ENCODE data around the gene TMEM135. TPM values are rescaled to one million over a fixed set of nuclear protein-coding genes. Genes with fewer than 3 reads are reported as not detected.

The TMEM135 gene
- total RNA-seq, 1 donor = 35.8 TPM

DNA sequence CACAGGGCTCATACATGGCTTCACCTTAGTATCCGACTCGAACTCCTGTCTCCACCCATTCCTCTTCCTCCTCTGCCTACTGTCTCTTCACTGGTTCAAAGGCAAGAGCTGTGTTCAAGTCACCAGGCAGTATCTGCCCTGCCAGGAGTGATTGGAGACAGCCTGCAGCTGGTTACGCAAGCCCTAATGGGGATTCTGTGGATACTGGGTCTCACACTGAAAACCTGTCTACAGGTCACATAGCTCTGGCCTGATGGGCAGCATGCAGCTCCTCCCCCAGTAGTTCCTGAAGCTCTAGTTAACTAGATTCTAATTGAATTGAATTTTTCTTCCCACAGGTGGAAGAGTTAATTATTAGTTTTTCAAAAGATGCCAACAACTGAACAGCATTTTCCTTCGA is 332.2 kb downstream of the TMEM135 start:
- TF ChIP-seq, protein P1, sequence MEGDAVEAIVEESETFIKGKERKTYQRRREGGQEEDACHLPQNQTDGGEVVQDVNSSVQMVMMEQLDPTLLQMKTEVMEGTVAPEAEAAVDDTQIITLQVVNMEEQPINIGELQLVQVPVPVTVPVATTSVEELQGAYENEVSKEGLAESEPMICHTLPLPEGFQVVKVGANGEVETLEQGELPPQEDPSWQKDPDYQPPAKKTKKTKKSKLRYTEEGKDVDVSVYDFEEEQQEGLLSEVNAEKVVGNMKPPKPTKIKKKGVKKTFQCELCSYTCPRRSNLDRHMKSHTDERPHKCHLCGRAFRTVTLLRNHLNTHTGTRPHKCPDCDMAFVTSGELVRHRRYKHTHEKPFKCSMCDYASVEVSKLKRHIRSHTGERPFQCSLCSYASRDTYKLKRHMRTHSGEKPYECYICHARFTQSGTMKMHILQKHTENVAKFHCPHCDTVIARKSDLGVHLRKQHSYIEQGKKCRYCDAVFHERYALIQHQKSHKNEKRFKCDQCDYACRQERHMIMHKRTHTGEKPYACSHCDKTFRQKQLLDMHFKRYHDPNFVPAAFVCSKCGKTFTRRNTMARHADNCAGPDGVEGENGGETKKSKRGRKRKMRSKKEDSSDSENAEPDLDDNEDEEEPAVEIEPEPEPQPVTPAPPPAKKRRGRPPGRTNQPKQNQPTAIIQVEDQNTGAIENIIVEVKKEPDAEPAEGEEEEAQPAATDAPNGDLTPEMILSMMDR (IDR thresholded peaks at IDR 0.05; ENCODE audit: extremely low read depth, low read depth, low read length) = no peak
- Histone ChIP-seq H3K79me2 (ENCODE audit: insufficient read depth, low read length) (no peaks in the 10 kb centered on the region), H3K27ac (ENCODE audit: low read depth, low read length) (no peak overlapping the region), H3K36me3 (ENCODE audit: insufficient read depth, low read length) (no peaks in the 10 kb centered on the region), H3K9me3 (ENCODE audit: low read depth, low read length) (no peaks in the 10 kb centered on the region), H3K27me3 (ENCODE audit: insufficient read depth, low read length) (peaks cover 11% of the 10 kb centered on the region), H3K4me1 (ENCODE audit: insufficient read depth, low read length) (peaks cover 29% of the 10 kb centered on the region), H2AFZ (ENCODE audit: low read length) (no peak overlapping the region), H4K20me1 (ENCODE audit: insufficient read depth, low read length) (no peaks in the 10 kb centered on the region), H3K4me3 (ENCODE audit: insufficient read depth, low read length) (no peak overlapping the region), H3K4me2 (ENCODE audit: insufficient read depth, low read length) (no peak overlapping the region)
- no peak for DNase-seq (ENCODE audit: insufficient read length, low spot score, missing footprints)

DNA sequence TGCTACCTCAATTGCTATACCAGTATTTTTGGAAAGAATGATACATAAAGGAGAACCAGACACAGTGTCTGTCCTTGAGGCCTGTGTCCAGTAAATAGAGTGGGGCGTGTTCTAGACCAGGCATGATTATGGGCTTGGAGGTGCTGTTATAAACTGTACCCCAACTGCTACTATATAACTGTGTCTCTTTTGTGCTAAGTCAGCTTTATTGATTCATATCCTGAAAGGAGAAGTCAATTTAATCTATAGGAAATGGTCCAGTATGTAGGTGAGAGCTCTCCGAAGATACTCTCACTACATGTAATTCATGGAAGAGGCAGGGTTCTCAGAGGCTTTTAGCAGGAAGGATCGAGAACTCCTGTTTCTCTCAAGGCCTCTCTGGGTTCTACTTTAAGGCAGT is 334.3 kb downstream of the TMEM135 start:
- Histone ChIP-seq H4K20me1 (ENCODE audit: insufficient read depth, low read length) (no peaks in the 10 kb centered on the region), H3K27ac (ENCODE audit: low read depth, low read length) (no peak overlapping the region), H3K9me3 (ENCODE audit: low read depth, low read length) (no peaks in the 10 kb centered on the region), H3K4me3 (ENCODE audit: insufficient read depth, low read length) (no peak overlapping the region), H3K36me3 (ENCODE audit: insufficient read depth, low read length) (no peaks in the 10 kb centered on the region), H3K79me2 (ENCODE audit: insufficient read depth, low read length) (no peaks in the 10 kb centered on the region), H2AFZ (ENCODE audit: low read length) (no peak overlapping the region), H3K27me3 (ENCODE audit: insufficient read depth, low read length) (peaks cover 22% of the 10 kb centered on the region), H3K4me2 (ENCODE audit: insufficient read depth, low read length) (no peak overlapping the region), H3K4me1 (ENCODE audit: insufficient read depth, low read length) (peaks cover 25% of the 10 kb centered on the region)
- TF ChIP-seq, protein P1 (IDR thresholded peaks at IDR 0.05; ENCODE audit: extremely low read depth, low read depth, low read length) = no peak
- DNase-seq (ENCODE audit: insufficient read length, low spot score, missing footprints) = no peak

Other genes starting within 250 kb of the TMEM135 start
- gene PRSS23, start 237.4 kb upstream of the TMEM135 start, total RNA-seq = 826 and 895 TPM in 2 replicates
- 12.7 and 16.2 TPM in 2 replicates for gene FZD4, start 82.5 kb upstream of the TMEM135 start, total RNA-seq

All from osteoblast (primary cell).